A549 (cell line): ENCODE results near the gene RNF144A.
"Not testable (repeated sequence)": the region's sequence is repeated elsewhere in the genome, so short reads cannot be mapped to it uniquely, and the experiment has no call there.

ENCODE experiments used
- CHD2 ChIP-seq: fragments of 150-350 bp; IDR thresholded peaks from 2 replicates; pipeline ENCODE4 v1.6.1; 2014; ENCODE audit warnings: low read length; ENCODE audit not compliant: partially characterized antibody
- CTCF ChIP-seq: fragments of >200 bp; sonication (Bioruptor Twin); formaldehyde crosslinking; IDR thresholded peaks from 3 replicates; pipeline ENCODE4 v1.5.1; 2016
- EHMT2 ChIP-seq: fragments of 200-600 bp; sonication (generic); IDR thresholded peaks from 2 replicates; pipeline ENCODE4 v1.6.1; 2016; ENCODE audit warnings: antibody characterized with exemption, low read depth, mild to moderate bottlenecking, moderate library complexity
- ELK1 ChIP-seq: fragments of 150-350 bp; IDR thresholded peaks from 2 replicates; pipeline ENCODE4 v1.6.1; 2014; ENCODE audit warnings: low read depth, mild to moderate bottlenecking, low read length
- KDM5A ChIP-seq: fragments of 200-600 bp; sonication (generic); IDR thresholded peaks from 2 replicates; pipeline ENCODE4 v1.6.1; 2016; ENCODE audit warnings: antibody characterized with exemption, mild to moderate bottlenecking
- MAX ChIP-seq: IDR thresholded peaks from 2 replicates; pipeline ENCODE4 v1.6.1; 2012
- MAZ ChIP-seq: fragments of 150-350 bp; IDR thresholded peaks from 2 replicates; pipeline ENCODE4 v1.6.1; 2014; ENCODE audit warnings: antibody characterized with exemption, low read depth, low read length, borderline replicate concordance
- POLR2A ChIP-seq: IDR thresholded peaks from 2 replicates; pipeline ENCODE4 v1.6.1; 2012; ENCODE audit warnings: mild to moderate bottlenecking, low read length
- SMC3 ChIP-seq: fragments of >200 bp; sonication (Bioruptor Twin); formaldehyde crosslinking; IDR thresholded peaks from 3 replicates; pipeline ENCODE4 v1.6.1; 2018; ENCODE audit warnings: inconsistent platforms
- TF ChIP-seq, protein P1 (sequence below): fragments of 250-450 bp; sonication (Bioruptor Pico); IDR thresholded peaks from 2 replicates; pipeline ENCODE4 v1.5.0; 2021; ENCODE audit warnings: mild to moderate bottlenecking, moderate library complexity, borderline replicate concordance

- TF ChIP-seq ELK1, POLR2A, CHD2, KDM5A, CTCF, EHMT2, MAZ, MAX, SMC3: not testable (repeated sequence)
- TF ChIP-seq, protein P1, sequence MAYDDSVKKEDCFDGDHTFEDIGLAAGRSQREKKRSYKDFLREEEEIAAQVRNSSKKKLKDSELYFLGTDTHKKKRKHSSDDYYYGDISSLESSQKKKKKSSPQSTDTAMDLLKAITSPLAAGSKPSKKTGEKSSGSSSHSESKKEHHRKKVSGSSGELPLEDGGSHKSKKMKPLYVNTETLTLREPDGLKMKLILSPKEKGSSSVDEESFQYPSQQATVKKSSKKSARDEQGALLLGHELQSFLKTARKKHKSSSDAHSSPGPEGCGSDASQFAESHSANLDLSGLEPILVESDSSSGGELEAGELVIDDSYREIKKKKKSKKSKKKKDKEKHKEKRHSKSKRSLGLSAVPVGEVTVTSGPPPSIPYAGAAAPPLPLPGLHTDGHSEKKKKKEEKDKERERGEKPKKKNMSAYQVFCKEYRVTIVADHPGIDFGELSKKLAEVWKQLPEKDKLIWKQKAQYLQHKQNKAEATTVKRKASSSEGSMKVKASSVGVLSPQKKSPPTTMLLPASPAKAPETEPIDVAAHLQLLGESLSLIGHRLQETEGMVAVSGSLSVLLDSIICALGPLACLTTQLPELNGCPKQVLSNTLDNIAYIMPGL (CRISPR knock-in tag), result not testable (repeated sequence)
Measured at GRCh38 chr2:6935652-6936020, 18.4 kb downstream of the RNF144A start.
